ENCODE results near the gene ZNF17. TPM values are rescaled to one million over a fixed set of nuclear protein-coding genes. Genes with fewer than 3 reads are reported as not detected.

ZNF17 gene
- total and polyA plus RNA-seq, 2 of the 8 experiments (the other 6 are each of a cell fraction or from before 2014, with no cell fraction given) = 3.8 to 10.2 TPM

- Histone ChIP-seq H3K23me2 (ENCODE audit: low read depth, low read length) (no peaks in the 10 kb centered on the region), H3K9ac (replicated peaks in 1 of 4; ENCODE audit: extremely low read depth in 1 of 4, low read depth in 3 of 4, low read length in 3 of 4) (no peak overlapping the region), H3K18ac (ENCODE audit: extremely low read depth, low read length) (no peak overlapping the region), H2BK5ac (ENCODE audit: low read depth, low read length) (no peak overlapping the region), H3K4me1 (replicated peaks in 1 of 4; ENCODE audit: control insufficient read depth in 3 of 4, insufficient read depth in 4 of 4, low read length in 3 of 4) (no peaks in the 10 kb centered on the region), H2AK5ac (ENCODE audit: low read depth, low read length) (no peak overlapping the region), H2AFZ (ENCODE audit: low read length) (no peak overlapping the region), H4K91ac (replicated peaks; ENCODE audit: insufficient read length, low read length) (no peak overlapping the region), H4K8ac (ENCODE audit: extremely low read depth, insufficient read depth, low read length) (no peak overlapping the region), H3K27me3 (replicated peaks in 1 of 4; ENCODE audit: control insufficient read depth in 3 of 4, extremely low read depth in 1 of 4, insufficient read depth in 3 of 4, low read length in 3 of 4) (no peaks in the 10 kb centered on the region), H3K36me3 (ENCODE audit: control insufficient read depth in 2 of 4, insufficient read depth in 4 of 4, low read length in 3 of 4) (peaks cover 5 to 32% (median 26%) of the 10 kb centered on the region in 4 experiments; a peak in 7 of 8 replicates), H2BK20ac (ENCODE audit: low read length) (no peak overlapping the region), H4K20me1 (replicated peaks in 1 of 2; ENCODE audit: control insufficient read depth in 1 of 2, insufficient read depth in 2 of 2, low read length in 2 of 2) (peaks cover 0 to 12% of the 10 kb centered on the region in 2 experiments), H3K14ac (ENCODE audit: insufficient read length) (no peak overlapping the region), H3K56ac (replicated peaks; ENCODE audit: insufficient read length, low read depth, low read length) (no peak overlapping the region), H3K4me3 (ENCODE audit: extremely low read depth in 1 of 4, insufficient read depth in 2 of 4, low read depth in 3 of 4, low read length in 4 of 4) (no peak overlapping the region), H3K27ac (ENCODE audit: low read depth, low read length) (no peak overlapping the region), H2BK15ac (ENCODE audit: low read length) (no peak overlapping the region), H3K23ac (ENCODE audit: insufficient read length) (no peak overlapping the region), H3K4ac (replicated peaks; ENCODE audit: insufficient read length, low read depth, low read length) (no peak overlapping the region), H4K5ac (ENCODE audit: insufficient read length, low read depth, low read length) (no peak overlapping the region), H3K9me3 (ENCODE audit: insufficient read depth in 2 of 2, low read depth in 1 of 2, low read length in 1 of 2) (peaks cover 0 to 4% of the 10 kb centered on the region in 2 experiments; a peak in 1 of 4 replicates), H3K79me2 (ENCODE audit: control insufficient read depth in 1 of 2, insufficient read depth in 2 of 2, low read length in 2 of 2) (peaks cover 18 to 56% of the 10 kb centered on the region in 2 experiments), H2BK120ac (replicated peaks; ENCODE audit: low read depth, low read length) (no peak overlapping the region), H3K4me2 (ENCODE audit: insufficient read depth in 1 of 2, low read depth in 2 of 2, low read length in 2 of 2) (no peak overlapping the region), H3K79me1 (ENCODE audit: low read depth, low read length) (peaks cover 22% of the 10 kb centered on the region), H2BK12ac (ENCODE audit: low read depth, low read length) (no peak overlapping the region)
- ChIA-PET CTCF (ENCODE audit: partially characterized antibody) (no interaction called here), POLR2A (ENCODE audit: partially characterized antibody) (interaction anchor here (1.0 to 6.3 kb wide), 2 partner anchors 7 to 15 kb away, joined by 3 to 43 read pairs; partner anchors contain the start of genes VN1R1 and ZNF749)
- FAIRE-seq = no peak
- no peak for DNase-seq (ENCODE audit: low read depth in 1 of 2, low spot score in 2 of 2)
- 94% methylated on average over 6 of the region's 7 CpGs; no CpG with 5 or more reads in 1 of the 2 experiments for WGBS, 2 experiments (ENCODE audit: extremely low coverage in 1 of 2, insufficient coverage in 1 of 2, insufficient read length in 1 of 2, insufficient replicate concordance in 2 of 2, low coverage in 1 of 2, low lambda C conversion rate in 2 of 2, missing lambda C conversion rate in 1 of 2)
- TF ChIP-seq TCF12 (IDR thresholded peaks at IDR 0.05; ENCODE audit: low read depth, low read length) (no peak), CHD1 (IDR thresholded peaks at IDR 0.05; ENCODE audit: low read depth, low read length) (no peak), RBBP5 (IDR thresholded peaks at IDR 0.05; ENCODE audit: borderline replicate concordance, low read depth, low read length) (no peak), CHD2 (IDR thresholded peaks at IDR 0.05; ENCODE audit: low read length) (no peak)
Measured at GRCh38 chr19:57441979-57442752, 31.2 kb downstream of the ZNF17 start.
